GM23338 (cell line): Measurements from ENCODE around the gene CD79A.

Source experiments
- CTCF ChIP-seq, 2 experiments: fragments of 200-600 bp in 1 of 2; sonication (generic) in 1 of 2; conservative IDR thresholded peaks; 2 replicates each; pipeline versions ENCODE4 v1.5.1 to v1.6.1; 2016 to 2017; ENCODE audit warnings: antibody characterized with exemption in 2 of 2, low read depth in 2 of 2, mild to moderate bottlenecking in 2 of 2, moderate library complexity in 1 of 2
- JUNB ChIP-seq: IDR thresholded peaks from one replicate; pipeline ENCODE4 v1.6.1; 2016; ENCODE audit warnings: antibody characterized with exemption; ENCODE audit not compliant: unreplicated experiment
- POLR2AphosphoS5 ChIP-seq: IDR thresholded peaks from 2 replicates; pipeline ENCODE4 v1.6.1; 2016; ENCODE audit warnings: antibody characterized with exemption, low read depth
- REST ChIP-seq: IDR thresholded peaks from one replicate; pipeline ENCODE4 v1.6.1; 2018; ENCODE audit warnings: antibody characterized with exemption; ENCODE audit not compliant: unreplicated experiment

- TF ChIP-seq CTCF (conservative IDR thresholded peaks at IDR 0.05; ENCODE audit: low read depth in 2 of 2) (no peak), POLR2AphosphoS5 (no peak), REST (no peak), JUNB (no peak)
These were observed 23.3 kb upstream of the CD79A start for GRCh38 chr19:41853768-41854167.
